GM18508 (cell line): ENCODE results near the gene OR11G2.
"Not testable (repeated sequence)": the region's sequence is repeated elsewhere in the genome, so short reads cannot be mapped to it uniquely, and the experiment has no call there.

Source experiments
- ATAC-seq: cut with Tn5 transposase; IDR thresholded peaks from one replicate; pipeline ENCODE4 v1.9.1; 2021; ENCODE audit warnings: moderate number of reproducible peaks; ENCODE audit not compliant: insufficient read depth, unreplicated experiment

The OR11G2 gene

DNA sequence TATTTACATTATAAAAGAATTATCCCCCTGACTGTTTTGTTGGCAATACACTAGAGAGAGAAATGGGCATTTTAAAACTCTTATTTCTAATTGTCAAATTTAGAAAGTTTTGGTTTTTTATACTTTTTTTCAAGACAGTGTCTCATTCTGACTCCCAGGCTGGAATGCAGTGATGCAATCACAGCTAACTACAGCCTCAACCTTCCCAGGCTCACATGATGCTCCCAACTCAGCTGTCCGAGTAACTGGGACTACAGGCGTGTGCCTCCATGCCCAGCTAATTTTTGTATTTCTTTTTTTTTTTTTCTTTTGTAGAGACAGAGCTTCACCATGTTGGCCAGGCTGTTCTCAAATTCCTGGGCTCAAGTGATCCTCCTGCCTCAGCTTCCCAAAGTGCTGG lies 24.5 kb downstream of the OR11G2 start:
- ATAC-seq, result no peak

DNA sequence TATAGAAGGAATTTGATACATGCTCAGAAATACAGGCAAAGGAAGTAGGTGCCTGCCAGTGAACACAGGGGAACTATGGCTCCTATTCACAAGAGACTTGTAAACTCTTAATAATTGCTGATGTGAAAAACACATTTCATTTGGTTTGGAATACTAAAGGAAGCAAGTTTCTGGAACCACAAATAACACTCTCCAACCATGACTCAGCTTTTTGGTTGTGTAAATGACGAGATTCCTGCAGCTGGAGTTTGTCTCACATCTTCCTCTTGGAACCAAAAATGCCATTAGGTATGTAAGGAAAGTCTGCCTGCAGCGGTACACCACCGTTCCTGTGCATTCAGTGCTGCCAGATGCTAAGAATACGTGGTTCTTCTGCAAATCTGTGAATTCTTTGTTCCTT lies 28.3 kb downstream of the OR11G2 start:
- ATAC-seq, result no peak

DNA sequence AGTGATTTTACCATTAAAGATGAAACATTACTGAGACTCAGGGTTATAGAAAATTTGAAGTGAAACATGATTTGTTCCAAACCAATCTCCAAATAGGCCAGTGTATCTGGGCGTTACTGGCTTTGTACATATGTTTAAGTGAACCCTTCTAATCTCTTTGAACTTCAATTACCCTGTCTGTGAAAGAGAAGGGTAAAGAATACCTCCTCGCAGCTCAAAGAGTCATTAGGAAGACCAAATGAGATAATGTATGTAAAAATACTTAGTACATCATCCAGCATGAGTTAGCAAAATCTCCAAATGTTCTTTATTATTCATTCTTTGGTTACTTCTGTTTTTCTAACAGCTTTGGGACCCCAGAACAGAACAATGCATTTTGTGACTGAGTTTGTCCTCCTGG lies 32.7 kb downstream of the OR11G2 start, which contains the start of gene OR11H6:
Gene OR11H6, plus strand, starts transcription at position 301 of the 400 bp plus-strand sequence. Its CDS starts 0 bp downstream, at position 301.
- no peak for ATAC-seq

DNA sequence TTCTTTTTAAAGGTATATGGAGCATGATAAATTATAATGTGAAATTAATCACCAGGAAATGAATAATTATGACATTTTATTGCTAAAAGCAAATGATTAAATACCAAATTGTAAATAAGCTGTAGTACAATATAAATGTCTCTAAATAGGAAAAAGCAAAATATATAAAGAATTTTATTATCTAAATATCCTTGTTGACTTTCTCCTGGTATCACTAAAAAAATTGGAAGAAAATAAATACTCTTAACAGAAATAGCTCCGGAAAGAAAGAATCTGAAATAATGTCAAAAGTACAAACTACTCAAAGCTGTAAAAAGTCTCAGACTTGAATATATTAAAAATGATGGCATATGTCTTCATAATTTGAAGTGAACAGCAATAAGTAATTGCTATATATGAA lies 38.0 kb downstream of the OR11G2 start, which contains the start of gene OR11H7:
Gene OR11H7, plus strand, starts transcription at position 301 of the 400 bp plus-strand sequence.
- ATAC-seq, result no peak

DNA sequence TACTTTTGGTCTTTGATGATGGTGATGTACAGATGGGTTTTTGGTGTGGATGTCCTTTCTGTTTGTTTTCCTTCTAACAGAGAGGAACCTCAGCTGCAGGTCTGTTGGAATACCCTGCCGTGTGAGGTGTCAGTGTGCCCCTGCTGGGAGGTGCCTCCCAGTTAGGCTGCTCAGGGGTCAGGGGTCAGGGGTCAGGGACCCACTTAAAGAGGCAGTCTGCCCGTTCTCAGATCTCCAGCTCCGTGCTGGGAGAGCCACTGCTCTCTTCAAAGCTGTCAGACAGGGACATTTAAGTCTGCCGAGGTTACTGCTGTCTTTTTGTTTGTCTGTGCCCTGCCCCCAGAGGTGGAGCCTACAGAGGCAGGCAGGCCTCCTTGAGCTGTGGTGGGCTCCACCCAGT lies 44.7 kb downstream of the OR11G2 start:
- ATAC-seq, result not testable (repeated sequence)

DNA sequence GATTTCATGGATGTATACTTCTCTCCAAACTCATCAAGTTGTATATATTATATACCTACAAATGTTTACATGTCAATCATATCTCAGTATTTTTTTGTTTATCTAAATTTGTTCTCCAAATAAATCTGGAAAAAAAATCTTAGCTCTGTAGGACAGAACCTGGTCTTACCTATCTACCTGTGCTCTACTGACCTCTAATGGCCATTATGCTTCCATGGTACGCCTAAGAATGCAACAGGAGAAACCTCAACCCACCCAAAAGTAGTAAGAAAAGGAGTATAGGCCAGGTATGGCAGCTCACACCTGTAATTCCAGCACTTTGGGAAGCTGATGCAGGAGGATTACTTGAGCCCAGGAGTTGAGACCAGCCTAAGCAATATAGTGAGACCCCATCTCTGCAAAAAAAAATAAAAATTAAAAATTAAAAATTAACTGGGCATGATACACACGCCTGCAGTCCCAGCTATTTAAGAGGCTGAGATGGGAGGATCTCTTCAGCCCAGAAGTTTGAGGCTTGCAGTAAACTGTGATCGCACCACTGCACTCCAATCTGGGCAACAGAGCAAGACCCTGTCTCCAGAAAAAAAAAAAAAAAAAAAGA lies 57.0 kb downstream of the OR11G2 start:
- no peak for ATAC-seq
